Measurements from ENCODE around the gene NR2F1-AS1. TPM values are rescaled to one million over a fixed set of nuclear protein-coding genes. Genes with fewer than 3 reads are reported as not detected.

NR2F1-AS1 gene
- total RNA-seq, 1 experiment from 2014 or later: not detected

GRCh38 chr5:93602241-93603077, 21.4 kb upstream of the NR2F1-AS1 start:
- Mint-ChIP-seq H3K36me3 (ENCODE audit: insufficient read depth, unreplicated experiment) (no peaks in the 10 kb centered on the region), H3K27ac (ENCODE audit: unreplicated experiment) (no peak overlapping the region), H3K4me3 (ENCODE audit: unreplicated experiment) (no peak overlapping the region), H3K9me3 (ENCODE audit: unreplicated experiment) (no peaks in the 10 kb centered on the region), H3K27me3 (ENCODE audit: insufficient read depth, unreplicated experiment) (peaks cover 3% of the 10 kb centered on the region), H3K4me1 (ENCODE audit: low read depth, unreplicated experiment) (no peaks in the 10 kb centered on the region)
- Histone ChIP-seq H3K4me1 (no peaks in the 10 kb centered on the region), H3K36me3 (ENCODE audit: control insufficient read depth, insufficient read depth, low read length) (no peaks in the 10 kb centered on the region), H3K27me3 (replicated peaks; ENCODE audit: control insufficient read depth, insufficient read depth, low read length) (no peaks in the 10 kb centered on the region), H3K9me3 (no peaks in the 10 kb centered on the region), H3K4me3 (ENCODE audit: low read depth, low read length) (no peak overlapping the region)
- ChIA-PET POLR2A (no interaction called here), CTCF (no interaction called here)
- BruUV-seq (replicated peaks): no TSS peak
- DNase-seq: no peak
- TF ChIP-seq CTCF (IDR thresholded peaks at IDR 0.05; ENCODE audit: insufficient read depth in 1 of 2, low read depth in 1 of 2, low read length in 1 of 2, severe bottlenecking in 1 of 2, unreplicated experiment in 1 of 2): no peak
- intact Hi-C loops (cut with micrococcal nuclease; ENCODE audit: unreplicated experiment): no loop called here

- no peak for DNase-seq
- intact Hi-C loops (cut with micrococcal nuclease; ENCODE audit: unreplicated experiment): no loop called here
- Mint-ChIP-seq H3K27me3 (ENCODE audit: insufficient read depth, unreplicated experiment) (peaks cover 3% of the 10 kb centered on the region), H3K4me1 (ENCODE audit: low read depth, unreplicated experiment) (no peaks in the 10 kb centered on the region), H3K36me3 (ENCODE audit: insufficient read depth, unreplicated experiment) (no peaks in the 10 kb centered on the region), H3K9me3 (ENCODE audit: unreplicated experiment) (no peaks in the 10 kb centered on the region), H3K27ac (ENCODE audit: unreplicated experiment) (no peak overlapping the region), H3K4me3 (ENCODE audit: unreplicated experiment) (no peak overlapping the region)
- no peaks in the 10 kb centered on the region for H3K36me3 ChIP-seq (ENCODE audit: control insufficient read depth, insufficient read depth, low read length)
- no peak for TF ChIP-seq CTCF (IDR thresholded peaks at IDR 0.05; ENCODE audit: insufficient read depth in 1 of 2, low read depth in 1 of 2, low read length in 1 of 2, severe bottlenecking in 1 of 2, unreplicated experiment in 1 of 2)
- ChIA-PET POLR2A (interaction anchor here (0.6 kb wide), 1 partner anchor 18 kb away, joined by 3 read pairs; no protein-coding TSS in a partner anchor), CTCF (no interaction called here)
- no peak overlapping the region for H3K4me3 ChIP-seq (ENCODE audit: low read depth, low read length)
- H3K27me3 ChIP-seq (replicated peaks; ENCODE audit: control insufficient read depth, insufficient read depth, low read length): no peaks in the 10 kb centered on the region
- BruUV-seq (replicated peaks): no TSS peak
- no peaks in the 10 kb centered on the region for H3K9me3 ChIP-seq
- H3K4me1 ChIP-seq: no peaks in the 10 kb centered on the region
Observed at GRCh38 chr5:93601802-93602155, 20.8 kb upstream of the NR2F1-AS1 start.

- intact Hi-C loops (cut with micrococcal nuclease; ENCODE audit: unreplicated experiment): no loop called here
- no peaks in the 10 kb centered on the region for H3K9me3 ChIP-seq
- no peak overlapping the region for H3K4me3 ChIP-seq (ENCODE audit: low read depth, low read length)
- no peaks in the 10 kb centered on the region for H3K4me1 Mint-ChIP-seq (ENCODE audit: low read depth, unreplicated experiment)
- H3K36me3 ChIP-seq (ENCODE audit: control insufficient read depth, insufficient read depth, low read length): no peaks in the 10 kb centered on the region
- no peak for DNase-seq
- ChIA-PET CTCF (no interaction called here), POLR2A (interaction anchor here (0.6 kb wide), 1 partner anchor 19 kb away, joined by 3 read pairs; no protein-coding TSS in a partner anchor)
- no peaks in the 10 kb centered on the region for H3K4me1 ChIP-seq
- no peak overlapping the region for H3K4me3 Mint-ChIP-seq (ENCODE audit: unreplicated experiment)
- H3K27me3 ChIP-seq (replicated peaks; ENCODE audit: control insufficient read depth, insufficient read depth, low read length): no peaks in the 10 kb centered on the region
- no peaks in the 10 kb centered on the region for H3K9me3 Mint-ChIP-seq (ENCODE audit: unreplicated experiment)
- H3K27me3 Mint-ChIP-seq (ENCODE audit: insufficient read depth, unreplicated experiment): peaks cover 3% of the 10 kb centered on the region
- no peak for TF ChIP-seq CTCF (IDR thresholded peaks at IDR 0.05; ENCODE audit: insufficient read depth in 1 of 2, low read depth in 1 of 2, low read length in 1 of 2, severe bottlenecking in 1 of 2, unreplicated experiment in 1 of 2)
- no peaks in the 10 kb centered on the region for H3K36me3 Mint-ChIP-seq (ENCODE audit: insufficient read depth, unreplicated experiment)
- H3K27ac Mint-ChIP-seq (ENCODE audit: unreplicated experiment): no peak overlapping the region
- BruUV-seq (replicated peaks): no TSS peak
Observed at GRCh38 chr5:93601071-93601801, 20.2 kb upstream of the NR2F1-AS1 start.

Measured in Caco-2 (cell line).